Nephron progenitor cell (in vitro differentiated cells): ENCODE results near the gene NPL.

Experiments
- DNase-seq: peaks from one replicate; pipeline ENCODE4 v3.0.0; 2021
- H3K27ac Mint-ChIP-seq: 2 replicates; pipeline ENCODE4 v1.8.0; 2021; ENCODE audit warnings: mild to moderate bottlenecking, moderate library complexity, mixed read lengths
- H3K27me3 Mint-ChIP-seq: 2 replicates; pipeline ENCODE4 v1.8.0; 2021; ENCODE audit warnings: mild to moderate bottlenecking, low read depth, mixed read lengths; ENCODE audit not compliant: poor library complexity
- H3K36me3 Mint-ChIP-seq: 2 replicates; pipeline ENCODE4 v1.8.0; 2021; ENCODE audit warnings: low read depth, mixed read lengths
- H3K4me1 Mint-ChIP-seq: 2 replicates; pipeline ENCODE4 v1.8.0; 2021; ENCODE audit warnings: mixed read lengths
- H3K4me3 Mint-ChIP-seq: 2 replicates; pipeline ENCODE4 v1.8.0; 2021; ENCODE audit warnings: mild to moderate bottlenecking, moderate library complexity, mixed read lengths
- H3K9me3 Mint-ChIP-seq: 2 replicates; pipeline ENCODE4 v1.8.0; 2021; ENCODE audit warnings: mild to moderate bottlenecking, moderate library complexity, mixed read lengths
- CTCF ChIP-seq: fragments of 200-600 bp; sonication (generic); IDR thresholded peaks from 2 replicates; pipeline ENCODE4 v1.5.0; 2021; ENCODE audit warnings: antibody characterized with exemption

The NPL gene

GRCh38 chr1:182851825-182852224, 62.3 kb downstream of the NPL start:
- H3K36me3 Mint-ChIP-seq = peaks cover 80% of the 10 kb centered on the region
- H3K27ac Mint-ChIP-seq = no peak overlapping the region
- no peak for DNase-seq

GRCh38 chr1:182855911-182856310, 66.3 kb downstream of the NPL start:
- H3K36me3 Mint-ChIP-seq = peaks cover 80% of the 10 kb centered on the region
- H3K9me3 Mint-ChIP-seq = no peaks in the 10 kb centered on the region
- no peak for DNase-seq
- no peaks in the 10 kb centered on the region for H3K4me1 Mint-ChIP-seq
- no peak overlapping the region for H3K27ac Mint-ChIP-seq
- H3K4me3 Mint-ChIP-seq = no peak overlapping the region
- TF ChIP-seq CTCF = no peak
- H3K27me3 Mint-ChIP-seq = no peaks in the 10 kb centered on the region

More at GRCh38 chr1:182851825-182852224, 62.3 kb downstream of the NPL start:
- no peak for TF ChIP-seq CTCF
- Mint-ChIP-seq H3K4me3 (no peak overlapping the region), H3K9me3 (no peaks in the 10 kb centered on the region), H3K4me1 (peaks cover 8% of the 10 kb centered on the region), H3K27me3 (no peaks in the 10 kb centered on the region)

GRCh38 chr1:182857212-182857611, 67.6 kb downstream of the NPL start:
- TF ChIP-seq CTCF = no peak
- H3K4me1 Mint-ChIP-seq = no peaks in the 10 kb centered on the region
- no peak overlapping the region for H3K27ac Mint-ChIP-seq
- H3K9me3 Mint-ChIP-seq = no peaks in the 10 kb centered on the region
- no peak for DNase-seq
- peaks cover 89% of the 10 kb centered on the region for H3K36me3 Mint-ChIP-seq
- H3K27me3 Mint-ChIP-seq = no peaks in the 10 kb centered on the region
- H3K4me3 Mint-ChIP-seq = no peak overlapping the region

GRCh38 chr1:182860658-182861057, 71.1 kb downstream of the NPL start:
- no peak for DNase-seq
- Mint-ChIP-seq H3K4me3 (no peak overlapping the region), H3K9me3 (no peaks in the 10 kb centered on the region), H3K4me1 (no peaks in the 10 kb centered on the region), H3K36me3 (peaks cover 94% of the 10 kb centered on the region), H3K27me3 (no peaks in the 10 kb centered on the region), H3K27ac (no peak overlapping the region)
- TF ChIP-seq CTCF = no peak

- no peaks in the 10 kb centered on the region for H3K9me3 Mint-ChIP-seq
- H3K27me3 Mint-ChIP-seq = no peaks in the 10 kb centered on the region
- no peak overlapping the region for H3K4me3 Mint-ChIP-seq
- no peak for DNase-seq
- no peak for TF ChIP-seq CTCF
- H3K4me1 Mint-ChIP-seq = no peaks in the 10 kb centered on the region
- H3K36me3 Mint-ChIP-seq = peaks cover 98% of the 10 kb centered on the region
- no peak overlapping the region for H3K27ac Mint-ChIP-seq
Observed at GRCh38 chr1:182861994-182862393, 72.4 kb downstream of the NPL start.

- Mint-ChIP-seq H3K27ac (no peak overlapping the region), H3K27me3 (no peaks in the 10 kb centered on the region), H3K36me3 (peaks cover 98% of the 10 kb centered on the region), H3K9me3 (no peaks in the 10 kb centered on the region), H3K4me1 (no peaks in the 10 kb centered on the region), H3K4me3 (no peak overlapping the region)
- no peak for TF ChIP-seq CTCF
- no peak for DNase-seq
Observed at GRCh38 chr1:182862827-182863226, 73.3 kb downstream of the NPL start.
